ENCODE data around the gene PCDH12. TPM values are rescaled to one million over a fixed set of nuclear protein-coding genes. Genes with fewer than 3 reads are reported as not detected.

PCDH12 gene
- total and polyA plus RNA-seq, 12 donors, result 3.6 to 16.6 (median 8.4) TPM

DNA sequence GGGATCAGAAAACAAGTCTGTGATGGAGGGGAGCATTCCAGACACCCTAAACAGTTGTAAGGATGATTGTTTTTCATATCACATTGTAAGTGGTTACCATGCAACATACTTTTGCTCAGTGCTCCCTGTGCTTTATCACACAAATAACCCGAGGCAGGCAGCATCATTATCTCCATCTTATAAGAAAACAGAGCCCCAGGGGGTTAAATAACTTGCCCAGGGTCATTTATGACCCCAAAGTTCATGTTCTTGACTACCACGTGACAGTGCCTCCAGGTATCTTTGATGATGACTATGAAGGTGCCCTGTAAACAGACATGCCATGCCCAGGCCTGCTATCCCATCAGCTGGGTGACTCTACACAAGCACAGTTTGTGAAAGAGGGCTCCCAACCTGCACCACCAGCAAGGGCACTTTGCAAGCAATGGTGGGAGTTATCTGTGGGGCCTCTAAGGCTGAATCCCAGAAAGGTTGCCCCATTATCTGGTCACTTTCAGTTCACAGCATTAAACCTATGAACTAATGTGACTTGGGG is 45.3 kb upstream of the PCDH12 start:
- no peak overlapping the region for H3K27ac ChIP-seq
- H3K4me3 ChIP-seq, result no peak overlapping the region
- no peaks in the 10 kb centered on the region for H3K27me3 ChIP-seq
- H3K9me3 ChIP-seq, result no peaks in the 10 kb centered on the region
- intact Hi-C loops (cut with DNase I), result loop anchor here in 2 of 10 donors (10.0 kb wide), 2 partner anchors 541 to 691 kb away; no protein-coding TSS in a partner anchor
- peaks cover 0 to 100% (median 39%) of the 10 kb centered on the region in 9 donors for H3K36me3 ChIP-seq
- TF ChIP-seq, protein P1, sequence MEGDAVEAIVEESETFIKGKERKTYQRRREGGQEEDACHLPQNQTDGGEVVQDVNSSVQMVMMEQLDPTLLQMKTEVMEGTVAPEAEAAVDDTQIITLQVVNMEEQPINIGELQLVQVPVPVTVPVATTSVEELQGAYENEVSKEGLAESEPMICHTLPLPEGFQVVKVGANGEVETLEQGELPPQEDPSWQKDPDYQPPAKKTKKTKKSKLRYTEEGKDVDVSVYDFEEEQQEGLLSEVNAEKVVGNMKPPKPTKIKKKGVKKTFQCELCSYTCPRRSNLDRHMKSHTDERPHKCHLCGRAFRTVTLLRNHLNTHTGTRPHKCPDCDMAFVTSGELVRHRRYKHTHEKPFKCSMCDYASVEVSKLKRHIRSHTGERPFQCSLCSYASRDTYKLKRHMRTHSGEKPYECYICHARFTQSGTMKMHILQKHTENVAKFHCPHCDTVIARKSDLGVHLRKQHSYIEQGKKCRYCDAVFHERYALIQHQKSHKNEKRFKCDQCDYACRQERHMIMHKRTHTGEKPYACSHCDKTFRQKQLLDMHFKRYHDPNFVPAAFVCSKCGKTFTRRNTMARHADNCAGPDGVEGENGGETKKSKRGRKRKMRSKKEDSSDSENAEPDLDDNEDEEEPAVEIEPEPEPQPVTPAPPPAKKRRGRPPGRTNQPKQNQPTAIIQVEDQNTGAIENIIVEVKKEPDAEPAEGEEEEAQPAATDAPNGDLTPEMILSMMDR (IDR thresholded peaks at IDR 0.05), result no peak
- ATAC-seq, result no peak
- peaks cover 0 to 14% (median 0%) of the 10 kb centered on the region in 9 donors for H3K4me1 ChIP-seq
- 61 to 72% methylated on average over 2 of the region's 2 CpGs for WGBS, 2 donors
- DNase-seq, result no peak

DNA sequence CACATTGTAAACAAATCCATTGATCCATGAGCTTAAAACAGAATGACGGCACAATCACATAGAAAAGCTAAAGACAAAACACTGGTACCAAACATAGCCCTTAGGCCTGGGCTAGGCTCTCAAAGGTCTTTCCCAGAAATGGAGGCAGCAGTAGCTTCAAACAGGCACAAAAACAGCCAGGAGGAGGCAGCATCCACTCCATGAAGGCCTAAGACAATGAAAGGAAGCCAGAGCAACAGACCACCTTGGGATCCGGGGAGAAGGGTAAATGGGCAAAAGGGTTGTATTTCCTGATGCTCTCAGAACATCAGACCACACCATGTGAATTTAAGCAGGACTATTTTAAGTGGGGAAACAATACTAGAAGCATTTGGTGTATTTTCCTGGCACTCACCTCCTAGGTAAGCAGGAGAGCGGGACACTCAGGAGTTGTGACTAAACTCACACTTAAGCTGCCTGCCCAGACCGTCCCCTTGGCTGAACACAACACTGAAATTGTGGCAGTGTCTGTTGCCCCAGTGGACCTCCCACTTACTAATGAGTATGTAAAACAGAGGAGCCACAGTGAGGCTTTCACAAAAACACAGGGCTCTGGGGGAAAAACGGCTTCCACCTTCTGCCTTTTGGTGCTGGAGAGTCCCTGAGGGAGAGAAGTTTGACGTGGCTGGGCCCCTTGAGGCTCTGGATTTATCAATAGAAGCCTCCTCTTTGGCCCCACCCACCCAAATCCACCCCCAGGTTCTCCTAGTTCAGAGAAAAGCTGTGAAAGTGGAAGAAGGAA is 42.9 kb upstream of the PCDH12 start:
- Histone ChIP-seq H3K27me3 (no peaks in the 10 kb centered on the region), H3K4me1 (peaks cover 0 to 6% (median 0%) of the 10 kb centered on the region in 9 donors), H3K9me3 (no peaks in the 10 kb centered on the region), H3K36me3 (peaks cover 0 to 100% (median 39%) of the 10 kb centered on the region in 9 donors), H3K4me3 (no peak overlapping the region), H3K27ac (peak overlapping the region in 2 of 10 donors; percentile 33 to 40)
- ATAC-seq (no peak), DNase-seq (no peak)
- TF ChIP-seq, protein P1 (IDR thresholded peaks at IDR 0.05), result peak in 6 of 9 donors; percentile 20 to 41 (median 35)
- WGBS, 2 donors, result 72 to 85% methylated on average over 6 of the region's 6 CpGs
- intact Hi-C loops (cut with DNase I), result loop anchor here in 2 of 10 donors (10.0 kb wide), 2 partner anchors 544 to 694 kb away; no protein-coding TSS in a partner anchor

DNA sequence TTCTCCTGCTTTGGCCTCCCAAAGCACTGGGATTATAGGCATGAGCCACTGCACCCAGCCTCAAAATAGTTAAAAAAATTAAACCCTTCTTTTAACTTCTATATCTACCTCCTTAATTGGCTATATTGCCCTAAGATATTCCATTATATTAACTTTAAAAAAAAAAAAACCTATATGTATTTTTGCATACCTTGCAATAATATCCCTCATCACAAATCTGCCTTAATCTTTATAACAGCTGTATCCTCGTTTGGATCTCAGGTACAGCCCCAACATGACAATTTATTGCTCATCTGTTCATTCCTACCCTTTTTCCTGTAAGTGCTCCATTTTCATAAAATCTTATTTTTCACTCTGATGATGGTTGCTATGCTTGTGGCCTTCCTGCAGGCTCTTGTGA is 42.2 kb upstream of the PCDH12 start:
- DNase-seq, result no peak
- TF ChIP-seq, protein P1 (IDR thresholded peaks at IDR 0.05), result no peak
- intact Hi-C loops (cut with DNase I), result loop anchor here in 2 of 10 donors (10.0 kb wide), 2 partner anchors 545 to 695 kb away; no protein-coding TSS in a partner anchor

DNA sequence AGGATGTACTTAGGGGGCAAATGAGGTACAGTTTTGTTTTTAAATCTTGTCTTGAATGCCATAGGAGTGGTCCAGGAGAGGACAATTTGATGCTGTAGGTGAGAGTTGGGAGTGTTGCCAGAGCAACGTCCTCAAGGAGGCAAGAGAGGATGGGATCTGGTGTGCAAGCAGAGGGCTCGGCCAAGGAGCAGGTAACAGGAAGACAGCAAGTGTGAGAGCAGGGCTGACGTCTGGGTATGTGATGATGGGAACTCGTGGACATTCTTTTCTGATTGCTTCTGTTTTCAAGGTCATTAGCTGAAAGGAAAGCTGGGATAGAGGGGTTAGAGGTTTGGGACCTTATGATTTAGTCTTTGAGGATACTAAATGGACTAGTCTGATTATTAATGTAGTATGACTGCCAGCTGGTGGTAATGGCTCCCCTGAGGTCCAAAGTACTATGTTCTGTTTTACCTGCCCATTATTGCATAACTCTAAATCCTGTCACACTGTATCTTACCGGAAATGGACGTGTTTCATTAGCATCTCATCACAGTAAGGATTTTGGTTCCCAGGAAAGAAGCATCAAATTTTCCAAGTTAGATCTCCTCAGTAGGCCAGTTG is 39.5 kb upstream of the PCDH12 start:
- intact Hi-C loops (cut with DNase I), result loop anchor here in 1 of 10 donors (10.0 kb wide), 1 partner anchor 307 kb away; no protein-coding TSS in a partner anchor

More for the DNA sequence above, 42.2 kb upstream of the PCDH12 start:
- Histone ChIP-seq H3K4me3 (no peak overlapping the region), H3K4me1 (peaks cover 0 to 6% (median 0%) of the 10 kb centered on the region in 9 donors), H3K27ac (peak overlapping the region in 1 of 10 donors; percentile 40), H3K27me3 (no peaks in the 10 kb centered on the region), H3K9me3 (no peaks in the 10 kb centered on the region), H3K36me3 (peaks cover 0 to 100% (median 38%) of the 10 kb centered on the region in 9 donors)
- 56 to 71% methylated on average over 1 of the region's 1 CpG for WGBS, 2 donors
- ATAC-seq, result no peak

More for the DNA sequence above, 39.5 kb upstream of the PCDH12 start:
- WGBS, 2 donors, result 50 to 55% methylated on average over 6 of the region's 6 CpGs
- Histone ChIP-seq H3K9me3 (no peaks in the 10 kb centered on the region), H3K27ac (peak overlapping the region in 1 of 10 donors; percentile 2), H3K4me3 (no peak overlapping the region), H3K36me3 (peaks cover 0 to 99% (median 22%) of the 10 kb centered on the region in 9 donors), H3K4me1 (peaks cover 0 to 21% (median 6%) of the 10 kb centered on the region in 9 donors), H3K27me3 (no peaks in the 10 kb centered on the region)
- no peak for DNase-seq
- TF ChIP-seq, protein P1 (IDR thresholded peaks at IDR 0.05), result no peak
- no peak for ATAC-seq
